Daoy (cell line): Measurements from ENCODE around the gene ENDOG. TPM values are rescaled to one million over a fixed set of nuclear protein-coding genes. Genes with fewer than 3 reads are reported as not detected.

Source experiments
- DNase-seq: peaks from one replicate; pipeline ENCODE4 v3.0.0-alpha.2; 2015; ENCODE audit warnings: low read depth
- total RNA-seq: library from RNA; depleted of rRNA; stranded (reverse); fragments of >200 nt; shearing (Covaris generic); gene quantifications from 2 replicates; pipeline ENCODE4 v1.2.3, GENCODE V29; 2014

Gene ENDOG
- total RNA-seq, 1 experiment from 2014 or later = 14.1 TPM

DNA sequence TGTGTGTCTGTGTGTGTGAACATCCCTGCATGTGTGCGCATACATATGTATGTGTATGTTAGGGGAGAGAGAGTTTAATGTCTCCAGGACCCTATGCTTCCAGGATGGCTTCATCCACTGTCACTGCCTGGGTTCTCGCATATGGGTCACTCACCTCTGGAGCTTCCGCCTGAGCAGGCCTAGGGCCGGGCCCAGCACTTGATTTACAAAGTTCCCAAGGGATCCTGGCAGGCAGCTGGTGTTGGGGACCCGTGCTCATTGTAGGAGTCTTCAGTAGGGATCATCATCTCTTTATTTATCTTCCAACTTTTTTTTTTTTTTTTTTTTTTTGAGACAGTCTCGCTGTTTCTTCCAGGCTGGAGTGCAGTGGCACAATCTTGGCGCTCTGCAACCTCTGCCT, 18.2 kb upstream of the ENDOG start:
- DNase-seq = no peak

DNA sequence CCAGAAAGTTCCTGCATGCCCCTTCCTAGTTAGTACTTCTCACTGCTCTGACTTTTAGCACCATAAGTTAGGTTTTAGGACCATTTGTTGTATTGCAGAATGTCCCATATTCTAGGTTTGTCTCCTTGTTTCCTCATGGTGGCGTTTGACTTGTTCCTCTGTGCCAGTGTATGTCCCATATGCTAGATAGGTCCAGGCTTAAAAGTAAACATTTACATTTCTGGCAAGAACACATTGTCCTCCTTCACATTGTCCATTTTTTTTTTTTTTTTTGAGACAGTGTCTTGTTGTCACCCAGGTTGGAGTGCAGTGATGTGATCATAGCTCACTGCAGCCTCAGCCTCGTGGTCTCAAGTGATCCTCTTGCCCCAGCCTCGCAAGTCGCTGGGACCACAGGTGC, 15.8 kb upstream of the ENDOG start:
- DNase-seq = no peak

DNA sequence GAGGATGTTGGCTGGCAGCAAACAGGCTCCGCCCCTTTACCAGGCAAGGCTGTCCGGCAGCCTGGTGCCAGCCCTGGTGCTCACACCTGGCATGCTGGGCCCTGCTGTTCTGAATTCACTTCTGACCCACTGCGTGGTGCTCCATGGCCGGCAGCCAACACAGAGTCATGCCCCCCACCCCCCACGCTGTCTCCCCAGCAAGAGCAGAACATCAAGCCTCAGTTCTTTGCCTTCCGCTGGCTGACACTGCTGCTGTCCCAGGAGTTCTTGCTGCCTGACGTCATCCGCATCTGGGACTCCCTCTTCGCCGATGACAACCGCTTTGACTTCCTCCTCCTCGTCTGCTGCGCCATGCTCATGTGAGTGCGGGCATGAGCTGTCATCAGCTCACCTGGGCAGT, 12.6 kb upstream of the ENDOG start:
- no peak for DNase-seq

DNA sequence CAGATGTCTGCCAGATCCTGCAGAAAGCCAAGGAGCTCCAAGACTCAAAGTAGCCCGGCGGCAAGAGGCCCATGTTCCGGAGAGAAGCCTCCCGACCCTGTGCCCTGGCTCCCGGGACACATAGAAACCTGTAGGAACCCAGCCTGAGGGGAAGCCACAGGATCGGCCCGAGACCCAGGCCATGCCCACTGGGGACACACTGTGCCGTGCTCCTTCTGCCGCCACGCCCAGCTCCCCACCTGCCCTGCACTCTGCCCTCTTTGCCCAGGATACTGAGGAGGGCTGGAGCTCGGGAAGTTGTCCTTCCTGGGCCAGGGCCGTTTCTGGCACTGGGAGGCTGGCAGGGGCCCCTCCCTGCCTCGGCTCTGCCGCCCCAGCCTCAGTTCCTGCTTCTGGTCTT, 10.5 kb upstream of the ENDOG start:
- no peak for DNase-seq

DNA sequence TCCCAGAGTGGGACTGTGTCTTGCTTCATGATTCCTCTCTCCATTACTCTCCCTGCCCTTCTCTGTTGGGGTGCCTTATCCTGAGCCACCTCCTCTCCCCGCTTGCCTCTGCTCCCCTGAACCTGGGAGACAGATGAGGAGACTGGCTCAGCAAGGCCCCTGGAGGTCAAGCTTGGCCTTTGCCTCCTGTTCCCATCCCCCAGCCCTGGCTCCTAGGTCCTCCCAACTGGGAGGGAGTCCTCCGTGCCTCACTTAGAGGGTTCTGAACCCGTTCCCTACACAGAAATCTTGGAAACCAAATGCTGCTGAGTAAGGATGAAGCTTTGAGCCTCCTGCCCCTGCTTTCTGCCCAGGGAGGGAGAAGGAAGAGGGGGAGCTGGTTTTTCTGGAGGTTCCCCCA, 9.8 kb upstream of the ENDOG start:
- no peak for DNase-seq

DNA sequence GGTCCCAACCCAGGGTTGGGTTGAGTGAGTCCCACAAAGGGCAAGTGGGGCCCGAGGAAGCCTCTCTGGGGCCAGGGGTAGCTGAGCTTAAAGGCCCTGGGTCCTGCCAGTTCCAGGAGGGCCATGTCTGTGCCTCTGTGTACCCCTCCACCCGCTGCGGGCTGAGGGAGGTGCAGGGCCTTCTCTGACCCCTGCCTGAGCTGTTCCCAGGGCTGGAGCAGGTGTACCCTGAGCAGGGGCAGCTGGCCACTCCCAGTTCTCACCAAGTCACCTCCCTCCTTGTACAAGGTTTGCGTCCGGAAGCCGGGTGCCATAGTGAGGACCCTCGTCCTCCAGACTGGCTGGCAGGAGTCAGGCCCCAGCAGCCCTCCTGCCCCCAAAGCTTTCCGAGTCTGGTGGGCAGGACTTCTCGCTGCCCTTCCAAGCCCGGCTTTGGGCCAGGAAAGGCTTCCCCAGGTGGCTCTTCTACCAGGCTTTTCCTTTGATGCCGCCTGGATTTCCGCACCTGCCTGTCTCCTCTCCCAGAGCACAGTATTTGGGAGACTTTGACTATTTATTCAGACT, 9.2 kb upstream of the ENDOG start:
- no peak for DNase-seq

DNA sequence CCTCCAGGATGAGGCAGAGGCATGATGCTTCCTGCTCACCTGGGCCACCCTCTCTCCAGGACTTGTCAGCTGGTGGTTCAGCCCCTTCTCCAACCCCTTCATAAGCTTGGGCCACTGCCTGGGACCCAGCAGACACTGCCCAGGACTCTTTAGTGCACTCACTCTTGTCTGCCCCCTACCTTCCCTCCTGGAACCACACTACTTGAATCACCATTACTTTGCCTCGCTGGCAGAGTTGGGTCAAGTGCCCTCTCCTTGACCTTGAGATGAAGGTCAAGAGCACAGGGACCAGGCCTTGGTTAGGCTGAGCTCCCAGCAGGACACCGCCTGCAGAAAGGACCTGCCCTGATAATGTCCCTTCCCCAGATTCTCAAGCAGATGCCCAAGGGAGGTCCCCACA, 8.5 kb upstream of the ENDOG start:
- DNase-seq = no peak

DNA sequence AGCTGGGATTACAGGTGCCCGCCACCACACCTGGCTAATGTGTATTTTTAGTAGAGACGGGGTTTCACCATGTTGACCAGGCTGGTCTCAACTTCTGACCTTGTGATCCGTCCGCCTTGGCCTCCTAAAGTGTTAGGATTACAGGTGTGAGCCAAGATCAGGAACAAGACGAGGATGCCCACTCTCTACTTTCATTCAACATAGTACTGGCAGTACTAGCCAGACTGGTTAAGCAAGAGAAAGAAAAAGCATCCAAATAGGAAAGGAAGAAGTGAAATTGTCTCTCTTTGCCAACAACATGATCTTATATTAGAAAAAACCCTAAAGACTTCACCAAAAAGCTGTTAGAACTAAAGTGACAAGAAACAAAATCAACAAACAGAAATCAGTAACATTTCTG, 7.4 kb upstream of the ENDOG start:
- DNase-seq = no peak

DNA sequence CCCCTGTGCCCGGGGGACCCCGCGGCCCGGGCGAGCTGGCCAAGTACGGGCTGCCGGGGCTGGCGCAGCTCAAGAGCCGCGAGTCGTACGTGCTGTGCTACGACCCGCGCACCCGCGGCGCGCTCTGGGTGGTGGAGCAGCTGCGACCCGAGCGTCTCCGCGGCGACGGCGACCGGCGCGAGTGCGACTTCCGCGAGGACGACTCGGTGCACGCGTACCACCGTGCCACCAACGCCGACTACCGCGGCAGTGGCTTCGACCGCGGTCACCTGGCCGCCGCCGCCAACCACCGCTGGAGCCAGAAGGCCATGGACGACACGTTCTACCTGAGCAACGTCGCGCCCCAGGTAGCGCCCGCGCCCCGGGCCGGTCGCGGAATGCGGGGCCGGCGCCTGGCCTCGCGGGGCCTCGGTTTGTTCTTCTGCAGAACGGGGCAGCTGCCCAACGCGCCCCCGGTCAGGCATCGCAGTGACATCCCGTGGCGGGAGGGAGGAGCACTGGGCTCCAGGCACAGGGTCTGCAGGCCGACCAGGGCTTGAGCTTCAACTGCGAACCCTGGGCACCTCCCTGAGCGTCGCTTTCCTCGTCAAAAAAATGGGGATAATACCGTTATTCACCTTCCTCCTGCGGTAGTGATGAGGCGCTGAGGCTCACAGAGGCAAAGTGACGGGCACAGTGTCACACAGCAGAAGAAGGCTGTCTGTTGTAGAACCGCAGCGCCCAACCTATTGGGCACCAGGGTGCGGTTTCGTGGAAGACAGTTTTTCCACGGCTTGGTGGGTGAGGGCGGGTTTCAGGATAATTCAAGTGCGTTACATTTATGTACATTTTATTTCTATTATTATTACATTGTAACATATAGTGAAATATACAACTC, 777 bp downstream of the ENDOG start:
- DNase-seq = peak; percentile 53

DNA sequence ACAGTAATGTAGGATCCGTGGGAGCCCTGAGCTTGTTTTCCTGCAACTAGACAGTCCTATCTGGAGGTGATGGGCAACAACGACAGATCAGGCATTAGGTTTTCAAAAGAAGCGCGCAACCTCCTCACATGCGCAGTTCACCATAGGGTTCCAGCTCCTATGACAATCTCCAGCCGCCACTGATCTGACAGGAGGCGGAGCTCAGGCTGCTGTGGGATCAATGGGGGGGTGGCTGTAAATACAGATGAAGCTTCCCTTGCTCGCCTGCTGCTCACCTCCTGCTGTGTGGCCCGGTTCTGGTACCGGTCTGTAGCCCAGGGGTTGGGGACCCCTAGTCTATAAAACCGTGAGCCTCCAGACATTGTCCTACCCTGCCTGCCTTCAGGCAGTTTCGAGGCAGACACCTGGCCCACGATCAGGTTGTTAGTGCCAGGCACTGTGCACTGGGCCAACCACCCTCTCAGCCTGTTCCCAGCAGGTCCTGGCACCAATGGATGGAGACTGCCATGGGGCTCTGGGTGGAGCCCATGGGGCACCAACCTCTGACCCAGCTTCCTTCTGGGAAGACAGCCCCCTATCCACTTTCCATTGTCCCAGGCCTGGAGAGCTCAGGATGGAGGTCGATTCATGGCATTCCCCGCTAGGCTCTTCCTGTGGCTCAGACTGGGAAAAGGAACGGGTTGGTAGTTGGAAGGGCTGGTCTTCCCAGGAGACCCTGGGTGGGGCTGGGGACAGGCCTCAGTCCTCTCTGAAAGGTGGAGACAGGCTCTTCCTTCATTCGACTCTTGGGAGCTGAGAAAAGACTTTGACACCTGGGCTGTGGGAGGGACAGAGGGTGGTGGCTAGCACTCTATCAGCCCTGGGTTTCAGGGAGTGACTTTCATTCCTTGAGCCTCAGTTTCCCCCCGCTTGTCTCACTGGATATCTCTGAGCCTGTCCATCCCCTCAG, 1.7 kb downstream of the ENDOG start:
- no peak for DNase-seq

DNA sequence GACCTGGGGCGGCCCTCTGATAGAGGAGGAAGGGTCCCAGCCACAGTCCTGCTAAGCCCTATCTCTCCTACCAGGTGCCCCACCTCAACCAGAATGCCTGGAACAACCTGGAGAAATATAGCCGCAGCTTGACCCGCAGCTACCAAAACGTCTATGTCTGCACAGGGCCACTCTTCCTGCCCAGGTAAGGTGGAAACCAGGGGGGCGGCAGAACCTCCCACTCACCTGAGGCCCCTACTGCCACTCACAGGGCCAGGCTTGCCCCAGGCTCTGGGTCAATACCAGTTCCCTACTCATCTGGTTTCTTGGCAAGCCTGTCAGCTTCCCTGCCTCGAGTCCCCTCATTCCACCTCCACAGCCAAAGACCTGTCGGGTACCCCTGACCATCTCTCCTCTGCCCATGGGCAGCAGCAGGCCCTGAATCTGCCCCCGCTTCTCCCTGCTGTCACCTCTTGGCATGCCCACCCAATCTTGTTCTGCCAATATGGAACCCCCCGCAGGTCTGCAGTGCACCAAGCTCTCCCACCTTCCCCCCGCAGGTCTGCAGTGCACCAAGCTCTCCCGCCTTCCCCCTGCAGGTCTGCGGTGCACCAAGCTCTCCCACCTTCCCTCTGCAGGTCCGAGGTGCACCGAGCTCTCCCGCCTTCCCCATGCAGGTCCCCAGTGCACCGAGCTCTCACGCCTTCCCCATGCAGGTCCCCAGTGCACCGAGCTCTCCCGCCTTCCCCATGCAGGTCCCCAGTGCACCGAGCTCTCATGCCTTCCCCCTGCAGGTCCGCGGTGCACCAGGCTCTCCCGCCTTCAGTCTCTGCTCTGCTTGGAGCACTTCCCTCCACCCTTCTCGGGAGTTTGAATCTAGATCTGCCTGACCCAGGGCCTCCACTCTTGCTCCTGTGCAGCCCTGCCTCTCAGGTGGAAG, 2.6 kb downstream of the ENDOG start:
- DNase-seq = no peak

DNA sequence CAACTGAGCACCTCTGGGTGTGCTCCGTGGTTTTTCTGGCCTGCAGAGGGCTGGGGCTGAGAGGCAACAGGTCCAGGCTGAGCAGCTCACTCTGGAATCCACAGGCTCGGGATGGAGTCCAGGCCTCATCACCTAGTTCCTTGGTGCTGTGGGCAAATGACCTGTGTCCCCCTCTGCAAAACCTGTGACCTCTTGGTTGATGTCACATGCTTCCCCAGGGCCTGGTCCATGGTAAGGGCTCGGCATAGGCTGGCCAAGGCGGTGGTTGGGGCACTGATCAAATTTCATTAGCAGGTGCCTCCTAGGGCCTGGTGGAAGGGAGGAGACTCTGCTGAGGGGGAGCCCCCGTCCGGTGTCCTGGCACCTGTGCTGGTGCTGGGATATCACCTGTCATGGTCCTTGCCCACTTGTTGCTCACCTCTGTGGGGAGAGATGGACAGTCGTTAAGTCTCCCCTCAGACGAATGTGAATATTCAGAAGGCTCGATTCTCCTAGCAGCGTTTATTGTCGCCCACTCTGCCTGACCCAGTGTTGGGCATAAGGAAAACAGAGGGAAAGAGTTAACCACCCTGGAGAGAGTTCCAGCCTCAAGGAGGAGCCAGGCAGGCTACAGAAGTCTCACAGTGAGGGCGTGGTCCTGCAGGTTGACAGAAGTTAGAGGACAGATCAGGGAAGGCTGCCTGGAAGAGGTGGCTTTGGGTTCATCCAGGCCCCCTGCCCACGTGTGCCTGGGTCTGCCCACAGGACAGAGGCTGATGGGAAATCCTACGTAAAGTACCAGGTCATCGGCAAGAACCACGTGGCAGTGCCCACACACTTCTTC, 3.5 kb downstream of the ENDOG start:
- no peak for DNase-seq

DNA sequence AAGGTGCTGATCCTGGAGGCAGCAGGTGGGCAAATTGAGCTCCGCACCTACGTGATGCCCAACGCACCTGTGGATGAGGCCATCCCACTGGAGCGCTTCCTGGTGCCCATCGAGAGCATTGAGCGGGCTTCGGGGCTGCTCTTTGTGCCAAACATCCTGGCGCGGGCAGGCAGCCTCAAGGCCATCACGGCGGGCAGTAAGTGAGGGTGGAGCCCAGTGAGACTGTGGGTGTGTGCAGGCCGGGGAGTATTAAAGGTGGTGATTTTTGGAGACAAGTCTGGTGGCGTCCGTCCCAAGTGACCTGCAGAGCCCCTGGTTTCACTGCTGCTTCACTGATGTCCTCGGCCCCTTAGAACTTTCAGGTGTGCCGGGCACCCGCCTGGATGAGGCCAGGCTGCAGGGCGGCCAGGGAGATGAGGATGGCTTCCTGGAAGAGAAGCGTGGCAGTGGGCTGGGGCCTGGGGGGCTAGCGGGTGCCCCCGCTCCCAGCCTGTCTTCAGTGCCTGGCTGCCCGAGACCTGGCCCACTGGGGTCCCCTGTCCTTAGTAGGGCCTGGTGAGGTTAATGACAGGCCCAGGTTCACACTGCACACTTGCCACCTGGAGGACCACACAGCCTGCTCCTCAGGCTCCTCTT, 4.2 kb downstream of the ENDOG start:
- DNase-seq = no peak

DNA sequence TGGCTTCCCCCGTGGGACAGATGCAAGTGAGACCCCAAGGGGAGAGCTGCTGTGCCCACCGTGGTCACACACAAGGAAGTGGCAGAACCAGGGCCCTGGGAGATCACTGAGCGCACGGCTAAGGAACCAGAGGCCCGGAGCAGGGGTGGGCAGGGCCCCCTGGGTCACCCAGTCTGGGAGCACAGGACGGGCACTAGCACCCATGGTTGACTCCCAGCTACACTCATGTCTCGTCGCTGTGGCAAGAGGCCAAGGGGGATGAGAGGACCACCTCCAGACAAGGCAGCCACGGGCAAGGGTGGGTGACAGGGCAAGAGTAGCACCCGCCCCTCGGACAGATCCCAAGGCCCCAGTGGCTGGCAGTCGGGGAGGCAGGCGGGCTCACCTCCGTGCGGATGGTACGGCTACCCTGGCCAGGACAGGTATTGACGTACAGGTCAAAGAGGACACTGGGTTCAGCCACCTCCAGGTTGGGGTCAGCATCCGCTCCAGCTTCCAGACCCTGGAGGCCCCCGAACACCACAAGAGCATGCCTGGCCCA, 5.1 kb downstream of the ENDOG start:
- no peak for DNase-seq

DNA sequence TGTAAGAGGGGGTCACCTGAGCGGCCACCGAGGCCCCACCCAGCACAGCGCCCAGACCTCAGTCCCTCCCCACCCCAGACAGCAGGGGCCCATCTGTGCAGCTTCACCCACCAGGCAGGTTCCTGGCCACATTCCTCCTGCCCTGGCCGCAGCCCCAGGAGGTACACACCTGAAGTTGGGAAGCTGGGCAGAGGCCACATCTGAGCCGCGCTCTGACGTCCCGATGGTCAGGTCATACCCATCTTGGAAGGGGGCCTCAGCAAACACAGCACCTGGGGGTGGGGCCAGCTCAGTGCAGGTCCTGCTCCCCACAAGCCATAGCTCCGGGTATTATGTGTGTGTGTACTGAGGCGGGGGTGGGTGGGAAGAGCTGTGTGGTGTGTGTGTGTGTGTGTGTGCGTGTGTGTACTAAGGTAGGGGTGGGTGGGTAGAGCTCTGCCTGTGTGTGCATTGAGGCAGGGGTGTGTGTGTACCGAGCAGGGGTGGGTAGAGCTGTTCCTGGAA, 5.7 kb downstream of the ENDOG start:
- no peak for DNase-seq

DNA sequence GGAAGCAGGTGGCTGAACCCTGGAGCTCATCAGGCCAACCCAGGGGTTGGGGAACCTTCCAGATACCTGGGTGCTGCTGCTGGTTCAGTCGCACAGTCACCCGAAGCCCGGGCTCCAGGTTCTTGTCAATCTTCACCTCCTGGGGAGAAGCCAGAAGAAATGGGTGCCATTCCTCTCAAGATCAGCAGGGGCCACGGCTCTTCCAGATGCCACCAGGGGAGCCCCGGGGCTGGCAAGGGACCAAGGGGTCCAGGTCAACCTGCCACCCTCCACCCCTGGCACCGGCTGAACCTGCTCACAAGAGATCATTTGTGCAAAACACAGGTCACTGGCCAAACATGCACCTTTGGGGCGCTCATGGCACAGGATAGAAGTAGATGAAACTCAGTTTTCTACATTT, 6.6 kb downstream of the ENDOG start:
- DNase-seq = no peak

DNA sequence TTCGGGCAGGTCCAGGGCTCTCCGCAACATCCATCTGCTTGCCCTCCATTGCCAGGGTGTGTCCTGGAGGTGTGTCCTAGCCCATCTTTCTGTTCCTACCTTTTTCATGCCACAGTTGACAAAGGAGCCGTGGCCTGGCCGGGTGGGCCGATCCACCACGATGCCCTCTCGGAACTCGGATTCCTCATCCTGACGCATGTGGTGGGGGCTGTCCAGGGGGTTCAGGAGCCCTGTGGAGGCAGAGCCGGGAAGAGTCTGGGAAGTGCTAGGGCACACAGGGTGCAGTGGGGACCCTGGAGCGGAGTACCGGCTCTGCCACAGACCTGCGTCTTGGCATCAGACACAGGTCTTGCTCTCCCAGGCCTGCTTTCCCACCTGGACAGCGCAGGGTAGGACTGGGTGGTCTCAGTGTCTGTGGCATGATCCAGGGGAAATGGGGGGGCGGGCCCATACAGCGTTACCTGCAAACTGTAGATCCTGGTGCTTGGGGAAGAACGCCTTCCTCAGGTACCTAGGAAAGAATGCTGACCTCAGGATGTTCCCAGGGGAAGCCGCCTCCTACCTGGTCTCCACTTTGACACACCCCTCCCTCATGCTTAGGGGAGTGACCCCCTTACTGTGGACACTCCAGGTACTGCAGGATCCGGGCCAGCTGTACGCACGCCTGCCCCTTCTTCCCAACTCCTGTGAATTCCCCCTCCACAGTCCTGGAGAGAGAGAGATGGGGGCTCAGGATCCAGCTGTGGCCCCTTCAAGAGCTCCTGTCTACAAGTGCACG, 7.8 kb downstream of the ENDOG start:
- DNase-seq = no peak

DNA sequence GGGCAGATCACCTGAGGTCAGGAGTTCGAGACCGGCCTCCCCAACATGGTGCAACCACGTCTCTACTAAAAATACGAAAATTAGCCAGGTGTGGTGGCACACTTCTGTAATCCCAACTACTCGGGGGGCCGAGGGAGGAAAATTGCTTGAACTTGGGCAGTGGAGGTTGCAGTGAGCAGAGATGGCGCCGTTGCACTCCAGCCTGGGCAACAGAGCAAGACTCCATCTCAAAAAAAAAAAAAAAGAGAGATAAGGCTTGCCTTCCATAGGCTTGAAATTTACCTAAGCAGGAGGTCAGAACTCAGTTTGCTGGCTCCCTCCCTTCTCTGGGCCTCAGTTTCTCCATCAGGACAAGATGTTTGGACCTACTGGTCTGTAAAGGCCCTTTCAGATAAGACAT, 10.0 kb downstream of the ENDOG start:
- no peak for DNase-seq
